ENCODE measurements around the gene SLC37A2. TPM values are rescaled to one million over a fixed set of nuclear protein-coding genes. Genes with fewer than 3 reads are reported as not detected.

SLC37A2 gene
- total RNA-seq, 1 donor from 2014 or later, result 0.70 TPM

DNA sequence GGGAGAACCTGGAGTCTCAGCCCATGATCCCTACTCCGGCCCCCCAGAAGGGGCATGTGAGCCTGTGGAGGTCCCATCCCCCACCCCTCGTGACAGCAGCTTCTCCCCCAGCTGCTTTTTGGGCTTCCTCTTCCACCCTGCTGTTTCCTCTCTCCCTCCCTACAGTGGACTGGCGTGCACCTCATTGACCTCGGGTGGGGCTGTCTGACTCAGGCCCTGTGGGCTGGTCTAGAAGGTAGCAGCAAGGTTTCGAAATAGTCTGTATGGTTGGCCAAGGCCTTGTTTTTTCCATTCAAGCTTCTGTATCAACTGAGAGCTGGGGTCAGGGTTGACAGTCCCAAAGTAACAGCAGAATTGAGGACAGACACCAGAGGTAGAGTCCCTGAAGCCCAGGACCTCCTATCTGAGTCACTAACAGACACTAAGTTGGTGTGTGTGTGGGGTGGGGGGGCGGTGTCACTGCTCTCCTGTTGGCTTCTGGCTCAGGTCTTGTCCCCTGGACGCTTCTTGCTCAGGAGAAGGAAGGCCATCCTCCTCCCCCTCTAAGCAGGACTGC, 7.7 kb downstream of the SLC37A2 start:
- no peak for DNase-seq (ENCODE audit: extremely low read depth, low read depth, low spot score)

DNA sequence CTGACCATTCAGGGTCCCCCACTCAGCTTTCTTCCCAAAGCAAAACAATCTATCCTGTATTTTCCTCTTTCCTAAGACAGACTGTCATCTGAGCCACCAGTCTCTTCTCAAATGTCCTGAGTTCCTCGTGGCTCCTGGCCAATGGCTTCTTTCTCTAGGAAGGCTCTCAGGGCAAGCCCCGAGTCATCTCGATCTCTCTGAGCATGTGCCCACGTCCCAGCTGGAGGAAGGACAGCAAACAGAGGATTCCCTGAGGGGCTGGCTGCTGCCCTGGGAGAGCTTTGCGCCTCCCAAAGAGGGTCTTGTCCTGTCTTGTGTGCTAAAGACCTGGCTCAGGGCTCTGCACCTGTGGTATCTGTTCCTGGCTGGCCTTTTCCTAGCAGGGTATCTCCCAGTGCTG, 8.3 kb downstream of the SLC37A2 start:
- no peak for DNase-seq (ENCODE audit: extremely low read depth, low read depth, low spot score)

GRCh38 chr11:125071846-125072217, 8.7 kb downstream of the SLC37A2 start:
- DNase-seq (ENCODE audit: extremely low read depth, low read depth, low spot score), result no peak

GRCh38 chr11:125072218-125072960, 9.3 kb downstream of the SLC37A2 start:
- DNase-seq (ENCODE audit: extremely low read depth, low read depth, low spot score), result no peak

DNA sequence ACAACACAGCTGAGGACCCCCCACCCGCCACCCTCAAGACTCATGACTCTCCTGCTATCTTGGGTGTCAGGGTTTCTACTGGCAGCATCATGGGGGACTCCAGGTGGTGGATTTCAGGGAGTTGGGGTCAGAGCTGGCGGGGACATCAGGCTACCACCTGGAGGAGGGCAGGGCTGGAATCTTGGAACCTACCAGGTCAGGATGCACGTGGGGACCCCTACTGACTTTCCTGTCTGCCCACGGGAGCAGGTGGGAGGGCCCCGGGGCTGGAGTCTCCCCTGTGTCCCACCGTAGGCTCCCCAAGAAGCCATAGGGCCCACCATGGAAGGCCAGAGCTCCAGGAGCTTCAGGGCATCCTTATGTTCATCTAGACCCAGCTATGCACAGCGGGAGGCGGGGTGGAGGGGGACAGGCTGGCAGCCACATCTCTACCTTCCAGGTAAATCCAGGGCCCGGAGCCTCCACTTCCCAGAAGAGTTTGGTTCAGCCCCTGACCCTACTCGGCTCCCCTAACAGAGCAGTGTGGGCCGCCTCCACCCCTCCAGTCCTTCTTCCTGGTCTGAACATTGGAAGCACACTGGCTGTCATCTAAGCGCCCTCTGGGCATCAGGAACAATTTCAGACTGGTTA, 10.0 kb downstream of the SLC37A2 start:
- DNase-seq (ENCODE audit: extremely low read depth, low read depth, low spot score), result no peak

- no peak for DNase-seq (ENCODE audit: extremely low read depth, low read depth, low spot score)
These were observed 10.7 kb downstream of the SLC37A2 start for GRCh38 chr11:125073616-125074483.

DNA sequence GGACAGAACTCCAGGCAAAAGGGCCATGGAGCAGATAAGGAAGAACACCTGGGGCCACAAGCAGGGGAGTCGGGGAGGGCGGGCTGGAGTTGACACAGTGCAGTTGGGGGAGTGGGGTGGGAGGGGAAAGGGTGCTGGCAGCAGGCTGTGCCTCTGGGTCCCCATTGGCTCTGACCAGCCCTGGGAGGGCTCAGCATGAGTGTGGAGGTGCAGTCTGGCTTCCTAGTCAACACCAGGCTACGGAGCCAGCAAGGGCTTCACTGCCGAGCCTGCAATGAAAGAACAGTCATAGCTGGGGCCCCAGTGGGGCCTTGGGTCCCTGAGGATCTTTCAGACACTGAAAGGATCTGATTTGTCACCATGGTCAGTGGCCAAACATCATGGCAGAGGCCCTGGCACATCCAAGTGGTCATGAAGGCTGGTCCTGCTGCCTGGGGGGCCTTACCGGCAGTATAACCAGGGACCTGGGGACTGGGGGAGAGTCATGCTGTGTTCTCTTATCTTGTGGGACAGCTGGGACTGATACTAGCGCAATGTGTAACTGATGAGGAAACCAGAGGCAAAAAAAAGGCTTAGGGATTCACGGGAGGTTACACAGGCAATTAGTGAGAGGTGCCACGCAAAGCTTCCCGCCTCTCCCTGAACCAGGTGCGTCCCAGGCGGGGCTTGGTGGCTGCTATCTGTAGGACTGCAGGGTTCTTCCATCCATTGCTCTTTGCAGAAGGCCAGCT, 11.6 kb downstream of the SLC37A2 start:
- DNase-seq (ENCODE audit: extremely low read depth, low read depth, low spot score), result no peak

DNA sequence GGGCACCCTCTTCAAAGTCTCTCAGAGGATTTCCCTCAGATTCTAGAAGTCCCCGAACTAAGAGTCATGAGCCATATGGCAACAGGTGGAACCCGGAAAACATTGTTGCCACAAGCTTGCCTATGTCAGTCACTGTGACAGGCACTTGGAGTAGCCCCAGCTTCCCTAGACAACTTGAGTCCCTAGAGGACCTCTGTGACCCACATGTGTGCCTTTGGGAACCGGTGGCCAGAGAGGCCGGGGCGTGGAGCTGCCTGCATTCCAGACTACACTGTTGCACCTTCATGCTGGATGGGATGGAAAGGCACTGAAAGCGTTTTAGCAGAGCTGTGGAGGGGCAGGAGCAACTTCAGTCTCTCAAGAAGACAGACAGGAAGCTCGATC, 12.1 kb downstream of the SLC37A2 start:
- no peak for DNase-seq (ENCODE audit: extremely low read depth, low read depth, low spot score)

GRCh38 chr11:125075900-125076317, 12.8 kb downstream of the SLC37A2 start:
- DNase-seq (ENCODE audit: extremely low read depth, low read depth, low spot score), result no peak

- DNase-seq (ENCODE audit: extremely low read depth, low read depth, low spot score), result no peak
These were observed 13.4 kb downstream of the SLC37A2 start for GRCh38 chr11:125076378-125076945.

GRCh38 chr11:125078016-125078415, 14.9 kb downstream of the SLC37A2 start:
- DNase-seq (ENCODE audit: extremely low read depth, low read depth, low spot score), result no peak

DNA sequence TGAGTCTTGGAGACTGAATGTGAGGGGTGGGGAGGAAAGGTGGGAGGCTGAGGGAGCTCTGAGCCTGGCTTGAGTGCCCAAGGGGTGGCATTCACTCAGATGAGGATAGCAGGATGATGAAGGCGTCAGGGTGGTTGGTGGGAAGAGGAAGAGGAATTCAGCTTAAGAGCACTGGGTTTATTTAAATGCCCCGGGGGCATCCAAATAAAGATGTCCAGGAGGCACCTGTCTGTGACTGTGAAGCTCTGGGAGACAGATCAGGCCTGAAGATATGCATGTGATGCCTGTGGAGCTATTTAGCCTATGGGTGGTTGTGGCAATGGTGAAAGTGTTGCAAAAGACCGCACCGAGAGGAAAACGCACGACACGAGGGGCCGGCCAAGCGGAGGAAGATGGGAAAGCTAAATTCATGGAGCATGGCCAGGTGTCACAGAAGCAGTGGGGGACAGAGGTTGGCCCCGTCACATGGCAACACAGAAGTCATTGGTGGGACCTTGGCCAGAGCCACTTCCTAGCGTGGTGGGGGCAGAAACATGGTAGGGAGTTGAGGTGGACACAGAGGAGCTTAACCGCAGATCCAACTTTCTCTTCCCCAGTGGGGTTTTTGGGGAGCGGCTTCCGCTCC, 15.5 kb downstream of the SLC37A2 start:
- DNase-seq (ENCODE audit: extremely low read depth, low read depth, low spot score), result no peak

DNA sequence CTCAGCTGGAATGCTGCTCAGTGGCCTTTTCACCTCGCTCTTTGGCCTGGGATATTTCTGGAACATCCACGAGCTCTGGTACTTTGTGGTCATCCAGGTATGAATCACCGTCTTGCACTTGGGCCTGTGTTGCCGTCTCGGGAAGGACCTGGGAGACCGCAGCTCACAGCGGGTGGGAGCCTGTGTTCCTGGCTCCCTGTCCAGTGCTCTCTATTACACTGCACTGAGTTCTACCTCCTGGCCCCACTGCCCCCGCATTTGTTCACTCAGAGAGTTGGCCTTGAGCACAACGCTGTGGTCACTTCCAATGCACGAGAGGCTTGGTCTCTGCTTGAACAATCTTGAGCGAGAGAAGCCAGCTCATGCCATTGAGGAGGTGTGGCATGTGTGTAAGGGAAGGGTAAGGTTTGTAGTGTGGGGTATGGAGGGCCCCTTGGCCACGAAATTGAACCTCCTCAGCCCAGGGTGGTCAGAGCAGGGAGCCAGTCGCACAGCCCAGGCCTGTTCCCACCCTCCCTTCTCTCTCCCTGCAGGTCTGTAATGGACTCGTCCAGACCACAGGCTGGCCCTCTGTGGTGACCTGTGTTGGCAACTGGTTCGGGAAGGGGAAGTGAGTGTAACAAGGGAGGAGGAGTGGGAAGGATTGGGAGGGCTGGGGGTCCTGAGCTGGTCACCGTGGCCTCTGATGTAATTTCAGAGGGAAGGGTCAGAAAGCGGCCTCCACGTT, 16.2 kb downstream of the SLC37A2 start:
- DNase-seq (ENCODE audit: extremely low read depth, low read depth, low spot score), result no peak

- DNase-seq (ENCODE audit: extremely low read depth, low read depth, low spot score), result no peak
These were observed 16.9 kb downstream of the SLC37A2 start for GRCh38 chr11:125079878-125080530.

- no peak for DNase-seq (ENCODE audit: extremely low read depth, low read depth, low spot score)
These were observed 17.4 kb downstream of the SLC37A2 start for GRCh38 chr11:125080531-125080911.

DNA sequence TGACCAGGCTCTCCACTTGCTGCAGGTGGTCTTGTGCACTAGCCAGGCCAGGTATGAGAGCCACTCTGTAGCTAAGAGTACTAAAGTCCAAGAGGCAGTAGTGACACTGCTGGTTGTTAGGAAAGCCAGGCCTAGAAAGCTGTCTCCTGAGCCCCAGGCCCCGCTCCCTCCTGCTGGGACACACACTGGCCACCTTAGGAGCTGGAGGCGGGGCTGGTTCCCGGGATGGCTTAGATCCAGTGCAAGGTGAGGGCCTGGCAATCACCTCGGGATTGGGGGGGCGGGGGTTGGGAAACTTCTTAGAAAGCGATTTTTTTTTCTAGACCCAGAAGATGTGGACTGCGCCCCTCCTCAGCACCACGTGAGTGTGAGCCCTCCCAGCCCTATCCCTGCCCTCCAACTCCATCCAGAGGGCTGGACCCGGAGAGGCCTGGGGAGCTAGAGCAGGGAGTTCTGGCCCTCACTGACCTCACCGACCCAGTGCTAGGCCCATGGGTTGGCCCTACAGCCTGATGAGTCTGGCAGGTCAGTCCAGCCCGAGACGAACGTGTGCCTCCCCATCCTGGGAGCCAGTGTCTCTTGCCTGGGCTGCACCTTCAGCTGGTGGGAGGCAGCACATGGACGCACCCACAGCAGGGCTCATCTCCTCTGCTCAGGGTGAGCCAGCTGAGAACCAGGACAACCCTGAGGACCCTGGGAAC, 18.1 kb downstream of the SLC37A2 start:
- DNase-seq (ENCODE audit: extremely low read depth, low read depth, low spot score), result no peak

DNA sequence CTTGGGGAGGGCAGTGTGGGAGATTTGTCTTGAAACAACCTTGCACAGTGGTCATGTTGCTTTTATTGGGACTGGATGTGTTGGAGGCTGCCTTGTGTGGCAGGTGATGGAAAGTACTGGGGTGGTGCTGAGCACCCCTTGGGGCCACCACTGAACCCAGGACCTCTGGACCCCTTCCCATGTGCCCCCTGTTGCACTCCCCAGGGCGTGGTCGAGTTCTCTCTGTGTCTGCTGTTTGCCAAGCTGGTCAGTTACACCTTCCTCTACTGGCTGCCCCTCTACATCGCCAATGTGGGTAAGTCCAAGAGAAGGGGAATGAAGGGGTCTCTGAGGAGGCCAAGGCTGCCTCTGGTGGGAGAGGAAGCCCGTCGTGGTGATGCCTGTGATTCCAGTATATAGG, 18.9 kb downstream of the SLC37A2 start:
- no peak for DNase-seq (ENCODE audit: extremely low read depth, low read depth, low spot score)

Data from glomerular endothelial cell (primary cell).